HG03432 (cell line): Measurements from ENCODE around the gene FYB1.
"Not testable (repeated sequence)": the region's sequence is repeated elsewhere in the genome, so short reads cannot be mapped to it uniquely, and the experiment has no call there.

ENCODE experiments used
- ATAC-seq: cut with Tn5 transposase; IDR thresholded peaks from one replicate; pipeline ENCODE4 v1.9.1; 2021; ENCODE audit warnings: mild to moderate bottlenecking, moderate library complexity; ENCODE audit not compliant: unreplicated experiment

FYB1 gene, protein sequence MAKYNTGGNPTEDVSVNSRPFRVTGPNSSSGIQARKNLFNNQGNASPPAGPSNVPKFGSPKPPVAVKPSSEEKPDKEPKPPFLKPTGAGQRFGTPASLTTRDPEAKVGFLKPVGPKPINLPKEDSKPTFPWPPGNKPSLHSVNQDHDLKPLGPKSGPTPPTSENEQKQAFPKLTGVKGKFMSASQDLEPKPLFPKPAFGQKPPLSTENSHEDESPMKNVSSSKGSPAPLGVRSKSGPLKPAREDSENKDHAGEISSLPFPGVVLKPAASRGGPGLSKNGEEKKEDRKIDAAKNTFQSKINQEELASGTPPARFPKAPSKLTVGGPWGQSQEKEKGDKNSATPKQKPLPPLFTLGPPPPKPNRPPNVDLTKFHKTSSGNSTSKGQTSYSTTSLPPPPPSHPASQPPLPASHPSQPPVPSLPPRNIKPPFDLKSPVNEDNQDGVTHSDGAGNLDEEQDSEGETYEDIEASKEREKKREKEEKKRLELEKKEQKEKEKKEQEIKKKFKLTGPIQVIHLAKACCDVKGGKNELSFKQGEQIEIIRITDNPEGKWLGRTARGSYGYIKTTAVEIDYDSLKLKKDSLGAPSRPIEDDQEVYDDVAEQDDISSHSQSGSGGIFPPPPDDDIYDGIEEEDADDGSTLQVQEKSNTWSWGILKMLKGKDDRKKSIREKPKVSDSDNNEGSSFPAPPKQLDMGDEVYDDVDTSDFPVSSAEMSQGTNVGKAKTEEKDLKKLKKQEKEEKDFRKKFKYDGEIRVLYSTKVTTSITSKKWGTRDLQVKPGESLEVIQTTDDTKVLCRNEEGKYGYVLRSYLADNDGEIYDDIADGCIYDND

DNA sequence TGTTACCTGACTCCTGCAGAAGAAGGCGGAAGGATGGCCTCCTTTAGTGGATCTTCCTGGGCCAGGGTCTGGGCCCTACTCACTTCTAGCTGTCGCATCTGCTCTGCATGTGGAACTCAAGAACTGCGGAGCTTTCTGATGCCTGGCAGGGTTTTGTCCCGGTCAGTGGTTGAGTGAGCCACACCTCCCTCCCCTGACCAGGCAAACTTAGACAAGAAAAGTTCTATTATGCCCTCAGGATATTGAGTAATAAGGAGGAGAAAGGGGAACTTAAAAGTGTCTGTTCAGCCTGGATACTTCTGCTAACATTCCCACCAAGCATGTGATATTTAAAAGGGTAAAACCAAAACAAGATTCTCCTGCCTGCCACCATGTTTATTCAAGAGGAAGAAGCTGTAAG is at the start of gene FYB1:
Gene FYB1 (minus strand): TSS at position 127 of the 400 bp plus-strand sequence. CDS start 16,603 bp downstream, outside the sequence.
- ATAC-seq = no peak

DNA sequence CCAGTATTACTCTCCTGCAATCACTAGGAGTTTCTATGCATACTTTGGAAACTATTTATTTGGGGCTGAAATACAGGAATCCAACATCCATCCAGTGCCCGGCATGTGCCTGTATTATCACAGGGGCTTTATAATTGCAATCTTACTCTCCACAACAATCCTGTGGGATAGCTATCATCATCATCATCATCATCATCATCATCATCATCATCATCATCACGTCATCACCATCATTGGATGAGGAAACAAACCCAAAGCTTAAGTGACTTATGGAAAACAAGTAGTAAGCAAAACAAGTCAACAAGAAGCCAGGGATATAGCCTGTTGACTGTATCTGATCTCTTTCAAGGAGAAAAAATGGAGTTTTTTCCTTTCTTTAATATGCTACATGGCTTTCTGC is 47.8 kb upstream of the FYB1 start:
- no peak for ATAC-seq

DNA sequence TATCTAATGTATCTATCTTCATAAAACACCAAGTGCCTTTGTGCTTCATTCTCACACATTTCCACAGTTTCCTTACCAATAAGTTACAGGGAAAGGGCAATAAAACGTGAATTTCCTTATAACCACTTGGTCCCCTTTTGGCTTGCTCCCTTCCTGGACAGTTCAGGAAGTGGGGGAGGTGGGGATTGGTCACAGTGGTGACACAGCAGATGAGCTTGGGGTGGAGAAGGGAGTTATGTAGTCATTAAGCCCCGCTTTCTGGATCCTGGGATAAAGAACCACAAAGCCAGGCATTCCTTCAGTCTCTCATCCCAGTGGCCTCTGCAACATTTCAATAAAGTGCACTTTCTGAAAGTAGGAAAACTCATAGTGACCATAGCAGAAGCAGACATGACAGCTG is 47.1 kb upstream of the FYB1 start:
- ATAC-seq = no peak

DNA sequence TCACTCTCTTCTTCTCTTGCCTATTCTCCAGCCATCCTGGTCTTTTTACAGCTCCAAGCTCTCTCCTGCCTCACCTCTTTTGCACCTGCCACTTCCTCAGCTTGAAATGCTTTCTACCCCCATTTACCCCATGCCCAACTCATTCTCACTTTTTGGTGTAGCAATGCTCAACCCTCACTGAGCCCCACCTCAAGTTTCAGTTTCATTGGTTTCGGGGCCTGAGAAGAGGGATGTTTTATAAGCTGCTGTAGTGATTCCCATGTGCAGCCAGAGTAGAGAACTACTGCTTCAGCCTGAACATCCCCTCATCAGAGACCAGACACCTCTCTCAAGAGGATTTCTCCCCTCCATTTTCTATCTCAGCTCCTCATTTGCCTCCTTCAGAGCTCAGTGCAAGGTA is 45.2 kb upstream of the FYB1 start:
- peak; percentile 93 for ATAC-seq

DNA sequence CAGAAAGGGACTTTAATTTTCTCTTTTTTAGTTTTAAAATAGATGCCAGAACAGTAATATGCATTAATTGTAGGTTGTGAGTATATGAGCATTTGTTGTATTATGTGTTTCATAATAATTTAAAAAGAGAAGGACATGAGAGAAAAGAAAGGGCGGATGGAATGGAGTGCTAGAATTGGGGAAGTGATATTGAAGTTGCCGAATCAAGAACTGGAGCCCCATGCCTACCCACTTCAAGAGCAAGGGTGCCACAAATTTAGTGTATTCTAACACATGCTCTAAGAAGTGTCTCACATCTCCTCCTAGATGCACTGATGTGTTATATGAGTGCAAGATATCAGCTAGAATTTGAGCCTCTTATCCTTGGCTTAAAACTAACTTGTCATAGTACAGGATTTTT is 43.6 kb upstream of the FYB1 start:
- ATAC-seq = no peak

DNA sequence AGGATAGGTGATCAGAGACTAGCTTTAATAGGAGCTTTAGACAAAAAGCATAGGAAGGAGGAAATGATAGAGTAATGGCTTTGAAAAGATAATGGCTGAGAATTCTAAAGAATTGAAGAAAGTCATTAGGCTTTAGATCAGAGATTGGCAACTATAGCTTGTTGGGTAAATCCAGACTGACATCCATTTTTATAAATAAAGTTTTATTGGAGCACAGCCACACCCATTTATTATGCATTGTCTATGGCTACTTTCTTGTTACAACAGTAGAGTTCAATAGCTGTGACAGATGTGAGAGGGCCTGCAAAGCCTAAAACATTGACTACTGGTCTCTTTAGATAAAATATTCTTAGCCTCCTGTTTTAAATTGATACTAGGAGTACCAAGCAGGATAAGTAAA is 40.7 kb upstream of the FYB1 start:
- ATAC-seq = no peak

DNA sequence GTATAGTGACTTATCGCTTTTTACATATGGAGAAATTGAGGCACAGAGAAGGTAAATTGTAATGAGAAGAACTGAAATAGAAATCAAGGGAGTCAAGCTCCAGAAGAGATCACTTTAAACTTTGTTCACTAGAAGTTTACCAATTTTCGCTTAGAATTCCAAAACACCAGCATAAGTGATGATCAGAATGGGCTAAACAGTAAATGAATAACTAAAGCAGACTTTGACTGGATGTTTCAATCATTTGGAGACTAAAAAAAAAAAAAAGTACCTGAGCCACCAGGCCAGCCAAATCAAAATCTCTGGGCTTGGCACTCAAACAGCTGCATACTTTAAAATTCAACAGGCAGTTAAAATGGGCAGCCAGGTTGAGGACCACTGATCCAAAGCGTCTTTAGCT is 38.2 kb upstream of the FYB1 start:
- no peak for ATAC-seq

DNA sequence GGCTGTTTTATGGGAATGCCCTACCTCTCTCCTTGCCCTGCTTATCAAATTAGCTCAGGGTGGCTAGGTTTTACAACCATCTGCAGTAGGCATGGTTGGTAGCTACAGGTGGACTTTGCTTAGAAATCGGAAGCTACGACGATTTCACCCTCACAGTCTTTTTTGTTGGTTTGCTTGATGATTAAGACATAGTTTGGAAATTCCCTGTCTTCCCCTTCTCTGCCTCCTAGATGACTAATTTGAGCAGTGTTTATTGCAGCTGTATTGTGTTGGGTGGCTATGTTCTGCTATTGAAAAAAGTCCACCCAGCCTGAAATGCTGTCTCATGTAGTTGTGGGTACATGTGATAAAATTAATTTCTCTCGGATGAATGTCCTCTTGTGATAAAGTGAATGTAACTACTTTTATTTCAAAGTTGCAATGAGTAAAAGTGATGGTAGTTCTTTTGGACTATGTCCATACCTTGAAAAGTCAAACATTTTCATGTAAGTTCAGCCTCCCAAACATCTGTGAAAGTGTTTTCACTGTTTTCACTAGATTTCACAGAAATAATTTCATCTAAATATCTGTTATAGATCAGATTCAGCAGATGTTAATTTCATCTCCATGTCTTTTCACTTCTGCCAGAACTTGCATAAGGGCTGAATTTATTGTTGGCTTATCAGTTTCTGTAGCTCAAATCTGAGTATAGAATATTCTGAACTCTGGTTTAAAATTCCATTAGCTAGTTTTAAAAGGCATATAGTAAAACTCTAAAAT is 37.3 kb upstream of the FYB1 start:
- peak; percentile 87 for ATAC-seq

DNA sequence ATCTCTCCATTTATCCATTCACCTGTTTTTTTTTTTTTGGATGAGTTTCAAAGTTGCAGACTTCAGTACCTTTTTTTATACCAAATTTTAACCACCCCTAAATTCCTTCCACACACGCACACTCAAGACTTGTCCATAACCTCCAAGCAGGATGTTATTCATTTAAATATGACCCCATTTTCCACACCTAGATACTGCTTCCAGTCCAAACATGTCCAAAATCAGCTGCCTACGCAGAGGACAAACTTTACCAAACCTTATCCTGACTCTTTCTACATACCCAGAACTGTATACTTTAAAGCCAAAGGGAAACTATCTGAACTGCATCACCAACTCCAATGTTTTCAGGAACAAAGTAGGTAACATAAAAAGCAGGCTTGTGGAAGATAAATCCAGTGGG is 36.0 kb upstream of the FYB1 start:
- no peak for ATAC-seq

DNA sequence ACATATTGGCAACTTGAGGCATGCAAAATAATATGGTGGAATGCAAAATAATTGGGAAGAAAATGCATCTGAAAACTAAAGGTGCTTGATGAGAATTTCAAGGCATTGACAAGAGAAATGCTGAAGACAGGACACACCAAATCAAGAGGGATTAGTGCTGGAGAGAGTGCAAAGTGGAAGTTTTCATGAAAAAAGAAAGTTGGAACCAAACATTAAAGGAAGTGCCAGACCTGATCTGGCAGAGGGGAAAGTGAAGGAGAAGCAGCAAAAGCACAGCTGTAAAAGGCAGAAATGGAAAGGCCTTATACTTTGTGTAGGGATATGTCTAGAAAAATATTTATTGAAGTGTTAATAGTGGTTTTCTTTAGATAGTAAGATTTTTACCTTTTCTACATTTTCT is 35.3 kb upstream of the FYB1 start:
- ATAC-seq = no peak

DNA sequence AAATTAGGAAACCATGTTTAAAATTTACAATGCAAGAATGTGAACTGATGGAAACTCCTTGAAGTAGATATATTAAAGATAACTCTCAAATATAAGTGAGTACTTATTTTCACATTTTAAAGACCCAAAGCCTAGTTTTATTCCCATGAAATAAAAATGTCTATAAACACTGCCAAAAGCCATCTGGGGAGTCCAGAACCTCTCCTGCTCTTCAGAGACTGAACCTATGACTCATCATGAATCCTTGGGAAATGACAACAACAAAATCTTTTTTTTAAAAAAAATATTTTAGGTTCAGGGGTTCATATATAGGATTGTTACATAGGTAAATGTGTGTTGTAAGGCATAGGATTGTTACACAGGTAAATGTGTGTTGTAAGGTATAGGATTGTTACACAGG is 33.8 kb upstream of the FYB1 start:
- ATAC-seq = no peak

DNA sequence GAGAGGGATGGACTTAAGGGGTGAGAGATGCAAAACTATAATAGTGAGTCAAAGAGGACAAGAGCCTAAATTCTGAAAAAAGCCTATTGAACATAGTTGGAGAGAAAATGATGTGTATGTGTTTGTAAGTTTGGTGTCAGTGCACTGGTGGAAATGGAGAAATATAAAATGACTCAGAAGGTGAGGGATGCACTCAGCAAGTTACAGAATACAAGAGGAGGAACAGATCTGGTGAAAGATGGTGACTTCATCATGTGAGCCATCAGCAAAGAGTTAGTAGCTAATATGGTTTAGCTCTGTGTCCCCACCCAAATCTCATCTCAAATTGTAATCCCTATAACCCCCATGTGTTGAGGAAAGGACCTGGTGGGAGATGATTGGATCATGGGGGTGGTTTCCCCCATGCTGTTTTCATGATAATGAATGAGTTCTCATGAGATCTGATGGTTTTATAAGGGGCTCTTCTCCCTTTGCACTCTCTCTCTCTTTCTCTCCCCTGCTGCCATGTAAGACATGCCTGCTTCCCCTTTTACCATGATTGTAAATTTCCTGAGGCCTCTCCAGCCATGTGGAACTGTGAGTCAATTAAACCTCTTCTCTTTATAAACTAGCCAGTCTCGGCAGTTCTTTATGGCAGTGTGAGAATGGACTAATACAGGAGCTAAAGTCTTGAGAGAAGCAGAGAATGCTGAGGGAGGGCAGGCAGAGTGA is 30.4 kb upstream of the FYB1 start:
- no peak for ATAC-seq

DNA sequence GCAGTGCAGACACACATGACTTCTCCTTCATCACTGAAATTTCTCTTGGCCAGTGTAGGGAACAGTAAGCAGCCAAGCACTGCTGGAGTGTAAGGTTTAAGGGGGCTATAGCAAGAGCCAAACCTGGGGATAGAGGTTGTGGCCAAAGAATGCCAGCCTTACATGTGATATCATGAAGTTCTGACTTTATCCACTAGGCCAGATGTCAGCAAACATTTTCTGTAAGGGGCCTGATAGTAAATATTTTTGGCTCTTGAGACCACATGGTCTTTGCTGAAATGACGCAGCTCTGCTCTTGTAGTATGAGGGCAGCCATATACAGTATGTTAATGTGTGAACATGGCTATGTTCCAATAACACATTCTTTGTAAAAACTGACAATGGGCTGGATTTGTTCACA is 29.7 kb upstream of the FYB1 start:
- ATAC-seq = no peak

DNA sequence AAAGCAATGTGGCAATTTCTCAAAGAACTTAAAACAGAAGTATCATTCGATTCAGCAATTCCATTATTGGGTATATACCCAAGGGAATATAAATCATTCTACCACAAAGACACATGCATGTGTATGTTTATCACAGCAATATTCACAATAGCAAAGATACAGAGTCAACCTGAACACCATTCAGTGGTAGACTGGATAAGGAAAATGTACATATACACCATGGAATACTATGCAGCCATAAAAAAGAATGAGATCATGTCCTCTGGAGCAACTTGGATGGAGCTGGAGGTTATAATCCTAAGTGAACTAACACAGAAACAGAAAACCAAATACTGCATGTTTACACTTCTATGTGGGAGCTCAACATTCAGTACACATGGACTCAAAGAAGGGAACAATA is 21.4 kb upstream of the FYB1 start:
- ATAC-seq = no peak

DNA sequence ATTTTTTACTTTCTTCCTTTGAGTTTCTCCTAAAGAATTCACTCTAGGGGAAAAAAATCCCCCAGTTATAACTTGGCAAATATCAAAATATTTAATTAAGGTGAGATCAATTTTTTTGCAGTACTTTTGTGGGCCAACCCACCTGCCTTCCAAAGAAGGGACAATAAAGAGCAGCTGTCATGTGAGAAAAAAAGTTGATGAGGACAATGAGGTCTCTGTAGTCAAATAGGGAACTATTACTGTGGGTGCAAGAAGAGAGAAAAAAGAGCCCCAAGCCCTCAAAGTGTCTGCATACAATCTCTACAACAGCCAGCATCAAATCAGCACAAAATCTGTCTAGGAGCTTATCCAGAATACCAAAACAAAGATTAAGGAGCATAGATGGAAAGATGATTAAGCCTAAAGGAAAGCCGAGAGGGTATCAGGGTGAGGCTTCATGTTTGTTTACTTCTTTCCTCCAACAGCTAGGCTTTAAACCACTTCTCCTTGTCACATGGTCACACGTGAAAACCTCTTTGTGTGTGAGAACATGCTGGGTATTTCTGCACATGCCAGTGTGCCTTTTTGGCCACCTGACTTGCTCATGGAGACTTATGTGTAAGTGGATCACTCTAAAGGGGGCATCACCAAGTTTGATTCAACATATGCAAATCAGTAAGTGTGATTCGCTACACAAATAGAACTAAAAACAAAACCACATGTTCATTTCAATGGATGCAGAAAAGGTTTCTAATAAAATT is 19.2 kb upstream of the FYB1 start:
- no peak for ATAC-seq

DNA sequence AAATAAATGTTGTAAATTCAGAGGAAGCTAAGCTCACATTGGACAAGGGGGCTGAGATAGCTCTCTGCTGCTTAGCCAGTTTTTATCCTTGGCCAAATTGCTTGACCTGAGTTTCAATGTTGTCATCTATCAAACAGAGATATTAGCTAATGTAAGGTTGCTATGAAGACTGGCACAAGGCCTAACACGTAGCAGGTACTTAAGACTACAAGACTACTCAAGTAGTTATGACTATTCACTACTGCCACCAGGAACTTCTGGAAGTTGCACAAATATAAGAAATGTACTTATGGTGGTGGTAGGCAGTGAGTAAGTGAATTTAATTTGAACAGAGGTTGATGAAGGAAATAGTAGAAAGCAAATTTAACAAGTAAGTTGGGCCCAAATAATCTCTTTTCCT is 17.4 kb upstream of the FYB1 start:
- no peak for ATAC-seq

DNA sequence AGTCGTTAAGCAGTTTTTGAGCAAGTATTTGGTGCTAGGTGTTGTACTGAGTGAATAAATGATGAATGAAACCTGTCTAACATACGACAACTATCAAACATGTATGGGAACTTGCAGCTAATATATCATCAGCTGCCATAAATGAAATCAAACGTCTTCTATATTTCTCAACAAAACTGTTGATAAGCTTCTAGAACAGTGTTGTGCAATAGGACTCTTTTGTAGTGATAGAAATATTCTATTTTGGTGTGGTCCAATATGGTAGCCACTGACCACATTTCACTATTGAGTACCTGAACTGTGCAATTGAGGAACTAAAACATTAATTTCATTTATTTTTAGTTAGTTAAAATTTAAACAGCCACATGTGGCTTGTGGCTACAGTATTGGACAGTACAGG is 16.3 kb upstream of the FYB1 start:
- ATAC-seq = no peak

DNA sequence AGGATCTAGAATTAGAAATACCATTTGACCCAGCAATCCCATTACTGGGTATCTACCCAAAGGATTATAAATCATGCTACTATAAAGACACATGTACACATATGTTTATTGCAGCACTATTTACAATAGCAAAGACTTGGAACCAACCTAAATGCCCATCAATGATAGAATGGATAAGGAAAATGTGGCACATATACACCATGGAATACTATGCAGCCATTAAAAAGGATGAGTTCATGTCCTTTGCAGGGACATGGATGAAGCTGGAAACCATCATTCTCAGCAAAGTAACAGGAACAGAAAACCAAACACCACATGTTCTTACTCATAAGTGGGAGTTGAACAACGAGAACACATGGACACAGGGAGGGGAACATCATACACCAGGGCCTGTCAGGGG is 15.1 kb upstream of the FYB1 start:
- ATAC-seq = not testable (repeated sequence)

DNA sequence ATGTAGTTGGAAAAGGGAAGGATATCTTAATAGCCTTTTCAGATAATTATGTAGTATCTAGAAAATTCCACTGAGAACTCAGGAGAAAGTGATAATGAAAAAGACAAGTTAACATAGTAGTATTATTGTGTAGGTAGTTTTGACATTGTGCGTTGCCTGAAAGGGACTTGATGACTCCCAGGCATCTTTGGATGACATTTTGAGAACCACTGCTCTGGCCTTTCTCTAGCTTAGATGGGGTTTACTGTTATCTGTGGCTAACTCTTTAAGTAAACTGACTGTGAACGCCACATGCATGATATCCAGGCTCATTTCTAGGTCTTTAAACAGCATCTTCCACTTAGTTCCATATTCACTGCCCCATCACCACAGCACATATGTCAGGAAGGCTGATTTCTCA is 14.4 kb upstream of the FYB1 start:
- ATAC-seq = no peak
